ENCODE data around the gene PSMD13. TPM values are rescaled to one million over a fixed set of nuclear protein-coding genes. Genes with fewer than 3 reads are reported as not detected.

PSMD13 gene
- polyA plus RNA-seq, 10 donors = 88.0 to 129 (median 99.1) TPM

GRCh38 chr11:270451-271318, 33.9 kb downstream of the PSMD13 start:
- no peak for DNase-seq

- DNase-seq = no peak
Observed at GRCh38 chr11:271319-271715, 34.5 kb downstream of the PSMD13 start.

- no peak for DNase-seq
Observed at GRCh38 chr11:272195-272930, 35.6 kb downstream of the PSMD13 start.

- no peak for DNase-seq
Observed at GRCh38 chr11:272931-273198, 36.1 kb downstream of the PSMD13 start.

GRCh38 chr11:276219-276618, 39.4 kb downstream of the PSMD13 start:
- DNase-seq = no peak

GRCh38 chr11:278001-278951, 41.5 kb downstream of the PSMD13 start, which contains the start of gene NLRP6:
NLRP6 (plus strand) TSS chr11:278407; CDS start chr11:278570, 163 bp downstream.
- DNase-seq = no peak

- no peak for DNase-seq
Observed at GRCh38 chr11:279040-279965, 42.5 kb downstream of the PSMD13 start.

- no peak for DNase-seq
Observed at GRCh38 chr11:279966-280705, 43.4 kb downstream of the PSMD13 start.

- no peak for DNase-seq
Observed at GRCh38 chr11:280706-281485, 44.1 kb downstream of the PSMD13 start.

- no peak for DNase-seq
Observed at GRCh38 chr11:281486-282161, 44.8 kb downstream of the PSMD13 start.

- no peak for DNase-seq
Observed at GRCh38 chr11:282171-282570, 45.4 kb downstream of the PSMD13 start.

GRCh38 chr11:282630-283360, 46.0 kb downstream of the PSMD13 start:
- no peak for DNase-seq

GRCh38 chr11:283405-284104, 46.8 kb downstream of the PSMD13 start:
- no peak for DNase-seq

- DNase-seq = no peak
Observed at GRCh38 chr11:284105-285020, 47.6 kb downstream of the PSMD13 start.

GRCh38 chr11:285021-285893, 48.5 kb downstream of the PSMD13 start:
- no peak for DNase-seq
